Measurements from ENCODE around the gene ZNF747.
A peak's percentile ranks its signal among the peaks of the same experiment; 100 is the strongest.

Gene ZNF747

GRCh38 chr16:30534368-30535105, at the start of gene ZNF747:
Gene ZNF747, minus strand, starts transcription at chr16:30534858. Its CDS starts 179 bp downstream, at chr16:30534679.
- peak; percentile 95 for DNase-seq

- DNase-seq, result no peak
Measured at GRCh38 chr16:30582611-30583340, 48.1 kb upstream of the ZNF747 start.

GRCh38 chr16:30581457-30581856, 46.8 kb upstream of the ZNF747 start:
- DNase-seq, result no peak

- no peak for DNase-seq
Measured at GRCh38 chr16:30574678-30575077, 40.0 kb upstream of the ZNF747 start.

GRCh38 chr16:30571445-30572322, 37.0 kb upstream of the ZNF747 start, which contains the start of gene ZNF688:
Gene ZNF688, minus strand, starts transcription at chr16:30571714. Its CDS starts 85 bp downstream, at chr16:30571629.
- DNase-seq, result peak; percentile 99

GRCh38 chr16:30570636-30571444, 36.2 kb upstream of the ZNF747 start:
- peak; percentile 73 for DNase-seq

- no peak for DNase-seq
Measured at GRCh38 chr16:30569746-30570635, 35.3 kb upstream of the ZNF747 start.

GRCh38 chr16:30569281-30569680, 34.6 kb upstream of the ZNF747 start:
- no peak for DNase-seq

- DNase-seq, result peak; percentile 73
Measured at GRCh38 chr16:30567991-30568638, 33.5 kb upstream of the ZNF747 start.

GRCh38 chr16:30567160-30567990, 32.7 kb upstream of the ZNF747 start:
- DNase-seq, result no peak

GRCh38 chr16:30566531-30566930, 31.9 kb upstream of the ZNF747 start:
- no peak for DNase-seq

- no peak for DNase-seq
Measured at GRCh38 chr16:30565984-30566383, 31.3 kb upstream of the ZNF747 start.

- no peak for DNase-seq
Measured at GRCh38 chr16:30565526-30565925, 30.9 kb upstream of the ZNF747 start.

GRCh38 chr16:30562021-30562420, 27.4 kb upstream of the ZNF747 start:
- no peak for DNase-seq

GRCh38 chr16:30561089-30561816, 26.6 kb upstream of the ZNF747 start:
- DNase-seq, result no peak

GRCh38 chr16:30559690-30560089, 25.0 kb upstream of the ZNF747 start:
- no peak for DNase-seq

- DNase-seq, result no peak
Measured at GRCh38 chr16:30558789-30559377, 24.2 kb upstream of the ZNF747 start.

- peak; percentile 99 for DNase-seq
Measured at GRCh38 chr16:30557957-30558788, 23.5 kb upstream of the ZNF747 start, which contains the start of gene ZNF764. Gene ZNF764, minus strand, starts transcription at chr16:30558374. Its CDS starts 192 bp downstream, at chr16:30558182.

Data from NCI-H510A treated with DMSO at 0.1 percent for 48 hours (cell line).